Transverse colon (tissue), 4 donors: ENCODE measurements around the gene ZNF175.

Experiments
- POLR2A ChIP-seq: fragments of 450-650 bp; IDR thresholded peaks from one replicate; pipeline ENCODE4 v1.6.1; 2016; ENCODE audit warnings: antibody characterized with exemption, mild to moderate bottlenecking, moderate library complexity
- POLR2AphosphoS5 ChIP-seq, 3 donors: sonication (generic); formaldehyde crosslinking; IDR thresholded peaks; one replicate each; pipeline ENCODE4 v1.6.1; 2016; ENCODE audit warnings: antibody characterized with exemption in 3 of 3
- TF ChIP-seq, protein P1 (sequence below), 5 experiments: fragments of 200-600 bp in 3 of 5; fragments of 450-650 bp in 2 of 5; sonication (generic) in 3 of 5; IDR thresholded peaks; 1 replicate in 2 of 5; 2 replicates in 3 of 5; pipeline ENCODE4 v1.5.1; 2016 to 2017; ENCODE audit warnings: antibody characterized with exemption in 5 of 5, inconsistent platforms in 3 of 5, mild to moderate bottlenecking in 2 of 5, moderate library complexity in 1 of 5

DNA sequence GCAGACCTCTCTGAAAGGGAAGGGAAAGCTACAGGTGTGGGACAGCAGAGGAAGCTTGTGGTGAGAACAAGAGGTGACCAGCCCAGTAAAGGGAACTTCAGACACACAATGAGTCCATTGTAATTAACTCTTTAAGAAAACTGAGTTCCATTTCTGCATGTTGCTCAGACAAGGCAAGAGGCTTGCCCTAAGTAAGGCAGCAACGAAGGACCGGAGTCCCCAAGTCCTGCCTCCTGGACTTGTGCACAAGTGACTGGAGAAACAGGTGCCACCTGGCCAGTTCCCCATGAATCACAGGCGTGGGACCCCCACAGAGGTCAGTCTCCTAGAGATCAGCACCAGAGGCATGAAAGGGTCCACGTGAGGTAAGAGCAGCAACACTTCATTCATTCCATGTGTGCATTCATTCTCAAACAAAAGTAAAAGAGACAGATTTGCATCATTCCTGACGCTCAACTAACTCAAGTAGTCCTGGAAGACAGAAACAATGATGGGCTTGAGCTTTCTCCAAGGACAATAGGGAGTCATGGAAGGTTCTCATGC, 24.9 kb upstream of the ZNF175 start:
- TF ChIP-seq, protein P1, sequence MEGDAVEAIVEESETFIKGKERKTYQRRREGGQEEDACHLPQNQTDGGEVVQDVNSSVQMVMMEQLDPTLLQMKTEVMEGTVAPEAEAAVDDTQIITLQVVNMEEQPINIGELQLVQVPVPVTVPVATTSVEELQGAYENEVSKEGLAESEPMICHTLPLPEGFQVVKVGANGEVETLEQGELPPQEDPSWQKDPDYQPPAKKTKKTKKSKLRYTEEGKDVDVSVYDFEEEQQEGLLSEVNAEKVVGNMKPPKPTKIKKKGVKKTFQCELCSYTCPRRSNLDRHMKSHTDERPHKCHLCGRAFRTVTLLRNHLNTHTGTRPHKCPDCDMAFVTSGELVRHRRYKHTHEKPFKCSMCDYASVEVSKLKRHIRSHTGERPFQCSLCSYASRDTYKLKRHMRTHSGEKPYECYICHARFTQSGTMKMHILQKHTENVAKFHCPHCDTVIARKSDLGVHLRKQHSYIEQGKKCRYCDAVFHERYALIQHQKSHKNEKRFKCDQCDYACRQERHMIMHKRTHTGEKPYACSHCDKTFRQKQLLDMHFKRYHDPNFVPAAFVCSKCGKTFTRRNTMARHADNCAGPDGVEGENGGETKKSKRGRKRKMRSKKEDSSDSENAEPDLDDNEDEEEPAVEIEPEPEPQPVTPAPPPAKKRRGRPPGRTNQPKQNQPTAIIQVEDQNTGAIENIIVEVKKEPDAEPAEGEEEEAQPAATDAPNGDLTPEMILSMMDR (IDR thresholded peaks at IDR 0.05), result no peak
- TF ChIP-seq POLR2A (no peak), POLR2AphosphoS5 (IDR thresholded peaks at IDR 0.05) (no peak)
